Measurements from ENCODE around the gene TP53TG5. TPM values are rescaled to one million over a fixed set of nuclear protein-coding genes. Genes with fewer than 3 reads are reported as not detected.

Gene TP53TG5
- total RNA-seq, 1 donor from 2014 or later = not detected

DNA sequence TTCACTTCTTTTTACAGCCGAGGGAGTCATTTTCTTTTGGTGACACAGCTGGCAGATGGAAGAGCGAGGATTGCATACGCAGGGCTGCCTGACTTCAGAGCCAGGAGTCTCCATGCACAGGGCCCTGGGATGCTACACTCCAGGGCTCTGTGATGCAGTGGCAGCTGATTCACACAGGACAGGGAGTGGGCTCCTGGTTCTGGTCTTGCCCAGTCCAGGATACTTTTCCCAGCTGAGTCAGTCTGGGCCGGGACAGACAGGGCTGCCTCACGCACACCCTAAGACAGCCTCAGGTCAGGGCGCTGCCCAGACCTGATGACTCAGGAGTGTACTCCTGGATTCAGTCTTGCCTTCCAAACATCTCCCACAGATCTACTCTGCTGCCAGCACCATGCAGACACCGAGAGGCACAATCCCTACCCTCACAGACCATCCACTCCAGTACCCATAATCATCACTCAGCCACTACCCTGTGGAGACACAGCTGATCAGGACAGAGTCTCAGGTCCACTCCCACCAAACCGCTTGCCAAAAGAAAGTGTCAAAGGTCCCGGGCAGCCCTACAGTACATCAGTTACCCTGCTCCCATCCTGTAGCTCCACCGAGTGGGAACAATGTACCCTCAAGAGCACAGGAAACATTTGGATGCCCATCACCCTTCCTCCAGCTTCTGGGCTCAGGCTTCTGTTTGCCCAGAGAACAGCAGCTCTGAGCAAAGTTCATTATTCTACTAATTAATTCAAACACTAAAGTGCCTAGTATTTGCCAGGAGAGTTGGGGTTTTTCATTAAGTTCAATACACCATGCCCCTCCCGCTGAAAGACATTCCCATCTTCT, 41.4 kb downstream of the TP53TG5 start:
- no peak for DNase-seq (ENCODE audit: low spot score in 2 of 2)
- FAIRE-seq = no peak

DNA sequence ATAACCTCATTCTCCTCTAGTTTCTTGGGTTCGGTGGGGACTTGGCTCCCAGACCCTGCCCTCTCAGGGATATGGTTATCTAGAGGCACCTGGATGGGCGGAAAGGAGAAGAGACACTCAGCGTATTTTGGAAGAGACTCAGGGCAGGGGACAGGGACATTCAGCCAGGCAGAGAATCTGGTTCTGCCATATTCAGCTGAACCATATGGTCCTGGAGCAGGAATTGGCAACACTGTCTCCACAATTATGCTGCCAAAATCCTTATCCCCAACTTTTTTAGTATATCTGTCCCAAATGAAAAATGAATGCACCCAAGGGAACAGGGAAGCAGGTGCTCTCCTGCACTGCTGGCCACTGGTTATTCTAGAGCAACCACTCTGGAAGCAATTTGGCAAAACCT, 47.6 kb downstream of the TP53TG5 start:
- no peak for DNase-seq (ENCODE audit: low spot score in 2 of 2)

GRCh38 chr20:45329497-45330319, 48.4 kb downstream of the TP53TG5 start:
- DNase-seq (ENCODE audit: low spot score in 2 of 2) (no peak), FAIRE-seq (no peak)

More for the DNA sequence above, 47.6 kb downstream of the TP53TG5 start:
- FAIRE-seq = no peak

- no peak for DNase-seq (ENCODE audit: low spot score in 2 of 2)
These were observed 49.7 kb downstream of the TP53TG5 start for GRCh38 chr20:45328451-45328850.

GRCh38 chr20:45325371-45325770, 52.8 kb downstream of the TP53TG5 start:
- DNase-seq (ENCODE audit: low spot score in 2 of 2) = no peak
- no peak for FAIRE-seq

More at GRCh38 chr20:45328451-45328850, 49.7 kb downstream of the TP53TG5 start:
- no peak for FAIRE-seq

GRCh38 chr20:45323731-45324130, 54.4 kb downstream of the TP53TG5 start:
- no peak for FAIRE-seq
- no peak for DNase-seq (ENCODE audit: low spot score in 2 of 2)

GRCh38 chr20:45322952-45323383, 55.2 kb downstream of the TP53TG5 start:
- FAIRE-seq (no peak), DNase-seq (ENCODE audit: low spot score in 2 of 2) (peak; percentile 66 to 69)

Small RNA genes within 50 kb of the gene (small RNA-seq; reads per million reads assigned to genes)
- not detected for gene MIR6812

Other genes starting within 250 kb of the TP53TG5 start
- not detected for gene PI3, start 203.4 kb downstream of the TP53TG5 start, total RNA-seq
- gene SEMG1, start 171.3 kb downstream of the TP53TG5 start, total RNA-seq = not detected
- not detected for gene SEMG2, start 157.0 kb downstream of the TP53TG5 start, total RNA-seq
- gene SLPI, start 123.8 kb downstream of the TP53TG5 start, total RNA-seq = 0.41 TPM
- gene RBPJL, start 71.5 kb downstream of the TP53TG5 start, total RNA-seq = not detected
- gene MATN4, start 70.0 kb downstream of the TP53TG5 start, total RNA-seq = under 0.01 TPM
- 0.82 TPM for gene SDC4, start 29.9 kb downstream of the TP53TG5 start, total RNA-seq
- 25.7 TPM for gene SYS1, start 15.2 kb downstream of the TP53TG5 start, total RNA-seq
- gene DBNDD2, start 30.0 kb upstream of the TP53TG5 start, total RNA-seq = 2.9 TPM
- gene PIGT, start 37.8 kb upstream of the TP53TG5 start, total RNA-seq = 10.2 TPM
- 3.3 TPM for gene WFDC2, start 91.4 kb upstream of the TP53TG5 start, total RNA-seq
- gene SPINT3, start 137.3 kb upstream of the TP53TG5 start, total RNA-seq = not detected
- gene WFDC6, start 161.2 kb upstream of the TP53TG5 start, total RNA-seq = not detected
- gene EPPIN, start 169.1 kb upstream of the TP53TG5 start, total RNA-seq = not detected
- not detected for gene WFDC8, start 201.0 kb upstream of the TP53TG5 start, total RNA-seq